ENCODE results near the gene MEGF6.

GRCh38 chr1:3630161-3630611, 18.9 kb upstream of the MEGF6 start:
- TF ChIP-seq CTCF (IDR thresholded peaks at IDR 0.05) (no peak), POLR2A (IDR thresholded peaks at IDR 0.05) (no peak)
